HUES64 (cell line): ENCODE measurements around the gene COX7B2. TPM values are rescaled to one million over a fixed set of nuclear protein-coding genes. Genes with fewer than 3 reads are reported as not detected.

Source experiments
- H3K27ac ChIP-seq: 2 replicates; pipeline ENCODE4 v1.7.0; 2013; ENCODE audit warnings: low read depth, low read length, inconsistent platforms
- H3K27me3 ChIP-seq: 2 replicates; pipeline ENCODE4 v1.6.1; 2013; ENCODE audit warnings: mild to moderate bottlenecking, low read length; ENCODE audit not compliant: insufficient read depth
- H3K36me3 ChIP-seq: 2 replicates; pipeline ENCODE4 v1.6.1; 2013; ENCODE audit warnings: mild to moderate bottlenecking, low read length; ENCODE audit not compliant: insufficient read depth
- H3K4me1 ChIP-seq: 2 replicates; pipeline ENCODE4 v1.6.1; 2013; ENCODE audit warnings: mild to moderate bottlenecking, low read length, moderate library complexity; ENCODE audit not compliant: insufficient read depth
- H3K4me3 ChIP-seq: 2 replicates; pipeline ENCODE4 v1.5.1; 2013; ENCODE audit warnings: mild to moderate bottlenecking, low read length, moderate library complexity
- H3K9ac ChIP-seq: 2 replicates; pipeline ENCODE4 v1.6.1; 2013; ENCODE audit warnings: mild to moderate bottlenecking, low read depth, low read length
- H3K9me3 ChIP-seq: 2 replicates; pipeline ENCODE4 v1.6.1; 2013; ENCODE audit warnings: low read depth, low read length; ENCODE audit not compliant: insufficient read depth
- WGBS: fragments of 150-250, 120-280 bp; methylation state at CpG from one replicate; pipeline ENCODE4 v1.1.7; 2013; ENCODE audit warnings: missing lambda C conversion rate; 5-methylcytosine and 5-hydroxymethylcytosine counted together
- polyA plus RNA-seq, 2 experiments: library from polyadenylated mRNA; stranded (reverse); fragments of 50-300 nt; gene quantifications; one replicate each; pipeline ENCODE4 v1.2.3, GENCODE V29; 2013

The COX7B2 gene
- polyA plus RNA-seq (2013, experiment 1 of 2): not detected
- not detected for polyA plus RNA-seq (2013, experiment 2 of 2)

- Histone ChIP-seq H3K9me3 (no peaks in the 10 kb centered on the region), H3K9ac (no peak within 1 kb of the TSS), H3K27me3 (no peaks in the 10 kb centered on the region), H3K27ac (no peak within 1 kb of the TSS), H3K4me3 (no peak within 1 kb of the TSS), H3K36me3 (no peaks in the 10 kb centered on the region), H3K4me1 (no peaks in the 10 kb centered on the region)
- WGBS: 91% methylated on average over 12 of the region's 12 CpGs
These were observed at the start of gene COX7B2 for GRCh38 chr4:46909078-46909477. TSS of gene COX7B2 (minus strand) at chr4:46909245. CDS start at chr4:46735192, 174,053 bp downstream.

GRCh38 chr4:46956451-46956850 is 47.4 kb upstream of the COX7B2 start:
- Histone ChIP-seq H3K4me3 (no peak overlapping the region), H3K27ac (no peak overlapping the region), H3K27me3 (no peaks in the 10 kb centered on the region), H3K36me3 (no peaks in the 10 kb centered on the region), H3K9me3 (no peaks in the 10 kb centered on the region), H3K9ac (no peak overlapping the region), H3K4me1 (no peaks in the 10 kb centered on the region)
- 85% methylated on average over 4 of the region's 4 CpGs for WGBS

GRCh38 chr4:46955601-46956000 is 46.6 kb upstream of the COX7B2 start:
- H3K4me3 ChIP-seq: no peak overlapping the region
- H3K4me1 ChIP-seq: no peaks in the 10 kb centered on the region
- H3K9ac ChIP-seq: no peak overlapping the region
- no peak overlapping the region for H3K27ac ChIP-seq
- no peaks in the 10 kb centered on the region for H3K9me3 ChIP-seq
- H3K36me3 ChIP-seq: no peaks in the 10 kb centered on the region
- H3K27me3 ChIP-seq: no peaks in the 10 kb centered on the region

DNA sequence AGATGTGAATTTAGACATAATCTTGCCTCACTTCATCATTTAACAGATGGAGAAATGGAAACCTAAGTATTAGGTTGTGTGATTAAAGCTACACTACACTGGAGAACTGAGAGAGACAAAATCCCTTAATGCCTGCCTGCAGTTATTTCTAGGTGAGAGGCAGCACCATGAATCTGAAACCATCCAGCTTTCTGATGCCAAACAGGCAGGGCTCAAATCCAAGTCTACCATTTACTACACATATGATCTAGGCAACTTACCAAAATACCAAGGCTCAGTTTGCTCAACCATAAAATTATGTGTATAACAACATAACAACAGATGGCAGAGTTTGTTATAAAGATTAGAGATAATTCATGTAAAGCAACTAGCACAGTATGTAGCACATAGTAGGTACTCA is 45.6 kb upstream of the COX7B2 start:
- no peak overlapping the region for H3K9ac ChIP-seq
- no peaks in the 10 kb centered on the region for H3K36me3 ChIP-seq
- H3K27ac ChIP-seq: no peak overlapping the region
- H3K9me3 ChIP-seq: no peaks in the 10 kb centered on the region
- H3K4me3 ChIP-seq: no peak overlapping the region
- H3K27me3 ChIP-seq: no peaks in the 10 kb centered on the region
- H3K4me1 ChIP-seq: no peaks in the 10 kb centered on the region

- Histone ChIP-seq H3K27ac (no peak overlapping the region), H3K9ac (no peak overlapping the region), H3K4me3 (no peak overlapping the region), H3K4me1 (no peaks in the 10 kb centered on the region), H3K36me3 (no peaks in the 10 kb centered on the region), H3K27me3 (no peaks in the 10 kb centered on the region), H3K9me3 (no peaks in the 10 kb centered on the region)
- WGBS: 100% methylated on average over 2 of the region's 2 CpGs
These were observed 44.5 kb upstream of the COX7B2 start for GRCh38 chr4:46953564-46953963.

- Histone ChIP-seq H3K4me3 (no peak overlapping the region), H3K4me1 (no peaks in the 10 kb centered on the region), H3K36me3 (no peaks in the 10 kb centered on the region), H3K9me3 (no peaks in the 10 kb centered on the region), H3K27me3 (no peaks in the 10 kb centered on the region), H3K9ac (no peak overlapping the region), H3K27ac (no peak overlapping the region)
- WGBS: 100% methylated on average over 1 of the region's 2 CpGs
These were observed 43.4 kb upstream of the COX7B2 start for GRCh38 chr4:46952451-46952850.

- H3K27ac ChIP-seq: no peak overlapping the region
- no peaks in the 10 kb centered on the region for H3K4me1 ChIP-seq
- no peak overlapping the region for H3K9ac ChIP-seq
- 94% methylated on average over 2 of the region's 3 CpGs for WGBS
- H3K36me3 ChIP-seq: no peaks in the 10 kb centered on the region
- H3K9me3 ChIP-seq: no peaks in the 10 kb centered on the region
- H3K27me3 ChIP-seq: no peaks in the 10 kb centered on the region
- no peak overlapping the region for H3K4me3 ChIP-seq
These were observed 41.8 kb upstream of the COX7B2 start for GRCh38 chr4:46950826-46951225.

DNA sequence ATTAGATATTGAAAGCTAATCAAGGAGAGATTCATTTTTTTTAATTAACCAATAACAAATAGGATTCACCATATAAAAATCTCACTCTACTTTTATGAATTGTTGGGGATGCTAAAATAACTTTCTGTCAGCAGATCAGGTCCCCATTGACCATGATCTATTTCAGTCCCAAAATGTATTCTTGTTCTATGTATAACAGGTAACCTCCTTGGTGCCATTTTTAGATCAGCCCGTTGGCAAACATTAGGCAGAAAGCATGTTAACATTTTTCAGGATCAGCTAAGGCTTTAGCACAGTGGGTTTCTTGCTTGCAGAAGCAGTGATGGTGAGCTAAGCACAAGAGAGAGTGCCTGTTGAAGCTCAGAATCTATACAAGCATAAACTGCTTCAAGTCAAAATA is 40.8 kb upstream of the COX7B2 start:
- Histone ChIP-seq H3K9ac (no peak overlapping the region), H3K9me3 (no peaks in the 10 kb centered on the region), H3K27ac (no peak overlapping the region), H3K4me1 (no peaks in the 10 kb centered on the region), H3K36me3 (no peaks in the 10 kb centered on the region), H3K4me3 (no peak overlapping the region), H3K27me3 (no peaks in the 10 kb centered on the region)
- 96% methylated on average over 1 of the region's 1 CpG for WGBS

DNA sequence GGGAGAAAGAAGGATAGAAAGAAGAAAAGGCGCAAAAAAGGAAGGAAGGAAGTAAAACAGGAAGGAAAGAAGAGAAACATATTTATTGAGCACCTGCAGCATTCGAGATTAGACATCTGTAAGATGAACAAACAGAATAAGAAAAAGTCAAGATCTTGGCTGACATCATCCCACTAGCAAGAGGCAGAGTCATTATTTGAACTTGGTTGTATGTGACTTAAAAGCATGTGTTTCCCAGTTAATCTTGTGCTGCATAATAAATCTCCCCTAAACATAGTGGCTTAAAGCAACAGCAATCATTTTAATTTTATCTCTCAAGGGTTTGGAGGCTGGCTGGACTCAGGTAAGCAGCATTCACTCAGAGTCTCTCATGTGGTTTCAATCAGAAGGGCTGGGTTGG is 38.5 kb upstream of the COX7B2 start:
- no peak overlapping the region for H3K9ac ChIP-seq
- H3K36me3 ChIP-seq: no peaks in the 10 kb centered on the region
- H3K4me3 ChIP-seq: no peak overlapping the region
- no peaks in the 10 kb centered on the region for H3K9me3 ChIP-seq
- no peak overlapping the region for H3K27ac ChIP-seq
- H3K27me3 ChIP-seq: no peaks in the 10 kb centered on the region
- H3K4me1 ChIP-seq: no peaks in the 10 kb centered on the region
- WGBS: 80% methylated on average over 2 of the region's 2 CpGs

GRCh38 chr4:46946919-46947536 is 38.0 kb upstream of the COX7B2 start:
- Histone ChIP-seq H3K9me3 (no peaks in the 10 kb centered on the region), H3K4me3 (no peak overlapping the region), H3K27me3 (no peaks in the 10 kb centered on the region), H3K27ac (no peak overlapping the region), H3K36me3 (no peaks in the 10 kb centered on the region), H3K9ac (no peak overlapping the region), H3K4me1 (no peaks in the 10 kb centered on the region)
- 93% methylated on average over 6 of the region's 6 CpGs for WGBS

DNA sequence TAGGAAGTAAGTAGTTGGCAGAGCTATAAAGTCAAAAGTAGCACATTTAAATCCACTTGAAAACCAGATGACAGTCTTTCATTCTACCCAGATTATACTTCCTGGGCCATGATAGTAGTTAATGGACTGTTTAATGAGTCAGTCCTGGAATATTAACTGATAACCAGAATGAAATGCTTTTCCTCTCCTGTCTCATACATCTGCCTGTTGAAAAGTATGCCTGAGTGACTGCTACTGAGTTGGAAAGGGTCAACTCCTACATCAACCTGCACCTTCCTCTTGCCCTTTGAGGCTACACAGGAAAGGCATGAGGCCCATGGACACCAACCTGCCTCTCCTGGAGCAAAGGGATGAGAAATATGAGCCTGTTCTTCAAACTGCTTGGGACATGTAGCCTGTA is 36.0 kb upstream of the COX7B2 start:
- H3K9ac ChIP-seq: no peak overlapping the region
- no peak overlapping the region for H3K4me3 ChIP-seq
- H3K27me3 ChIP-seq: no peaks in the 10 kb centered on the region
- no peaks in the 10 kb centered on the region for H3K36me3 ChIP-seq
- no peak overlapping the region for H3K27ac ChIP-seq
- no peaks in the 10 kb centered on the region for H3K9me3 ChIP-seq
- H3K4me1 ChIP-seq: no peaks in the 10 kb centered on the region

DNA sequence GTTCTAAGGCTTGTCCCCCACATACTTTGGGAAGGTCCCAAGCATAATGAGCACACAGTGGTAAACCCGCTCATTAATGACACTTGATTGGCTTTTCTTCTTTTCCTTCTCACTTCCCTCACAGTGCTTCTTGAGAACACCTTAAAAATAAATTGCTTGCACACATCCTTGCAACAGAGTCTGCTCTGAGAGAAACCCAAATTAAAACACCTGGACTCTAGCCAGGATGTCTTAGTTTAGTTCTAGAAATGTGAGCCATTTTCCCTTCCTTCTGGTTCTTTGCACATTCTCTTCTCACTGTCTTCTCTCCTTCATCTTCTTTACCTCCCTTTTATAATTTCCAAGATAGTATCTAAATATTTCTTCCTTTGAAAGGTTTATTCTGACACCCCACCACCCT is 35.3 kb upstream of the COX7B2 start:
- 88% methylated on average over 1 of the region's 1 CpG for WGBS
- Histone ChIP-seq H3K4me1 (no peaks in the 10 kb centered on the region), H3K9ac (no peak overlapping the region), H3K27me3 (no peaks in the 10 kb centered on the region), H3K36me3 (no peaks in the 10 kb centered on the region), H3K4me3 (no peak overlapping the region), H3K27ac (no peak overlapping the region), H3K9me3 (no peaks in the 10 kb centered on the region)
